ENCODE measurements around the gene C1GALT1C1. TPM values are rescaled to one million over a fixed set of nuclear protein-coding genes. Genes with fewer than 3 reads are reported as not detected.

Gene C1GALT1C1
- polyA plus RNA-seq (2011; rRNA removed), result 28.2 and 53.5 TPM in 2 replicates
- 5.2 and 5.9 TPM in 2 replicates for polyA minus RNA-seq (2011; rRNA and poly(A)+ RNA removed)

DNA sequence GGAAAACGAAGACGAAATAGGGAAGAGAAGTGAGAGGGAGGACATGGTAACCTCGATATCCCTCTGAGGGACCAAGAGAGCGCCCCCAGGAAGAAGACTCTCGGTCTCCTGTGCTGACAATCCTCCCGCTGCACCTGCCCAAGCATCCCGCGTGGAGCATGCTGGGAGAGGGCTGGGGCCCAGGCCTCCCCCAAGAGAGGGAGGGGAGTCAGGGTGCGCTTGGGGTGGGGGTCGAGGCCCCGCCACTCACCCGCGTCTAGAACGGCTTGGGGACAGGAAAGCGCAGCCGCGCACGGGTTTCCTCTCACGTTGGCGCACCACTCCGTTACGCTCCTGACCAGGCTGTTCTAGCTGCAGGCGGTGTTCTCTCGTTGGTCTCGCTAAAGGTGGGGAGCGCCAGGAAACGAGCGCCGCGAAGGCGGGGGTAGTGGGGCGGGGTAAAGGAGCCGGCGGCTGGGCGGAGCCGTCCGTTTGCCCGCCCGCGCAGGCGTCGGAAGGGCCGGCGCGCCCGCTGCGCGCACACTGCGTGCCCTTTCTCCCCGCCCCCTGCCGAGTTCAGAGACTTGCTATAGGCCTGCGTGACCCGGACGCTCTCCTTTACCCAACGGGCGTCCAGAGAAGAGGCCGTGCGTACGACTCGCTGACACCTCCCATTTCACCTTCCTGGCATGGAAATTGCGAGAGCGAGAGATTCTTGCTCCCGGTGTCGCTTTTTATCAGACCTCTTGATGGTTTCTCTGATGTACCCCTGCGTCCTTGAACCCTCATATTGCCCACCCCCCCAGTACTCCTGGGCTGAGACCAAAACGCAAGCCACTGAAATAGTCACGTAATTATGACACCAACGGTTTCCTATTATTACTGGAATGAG, at the start of gene C1GALT1C1:
Gene C1GALT1C1, minus strand, starts transcription at position 388 of the 871 bp plus-strand sequence. CDS start 2,888 bp downstream, outside the sequence.
- CTCF ChIA-PET, result interaction anchor here (0.7 kb wide), 1 partner anchor 26 kb away, joined by 3 read pairs; no protein-coding TSS in a partner anchor
- TF ChIP-seq, protein P1, sequence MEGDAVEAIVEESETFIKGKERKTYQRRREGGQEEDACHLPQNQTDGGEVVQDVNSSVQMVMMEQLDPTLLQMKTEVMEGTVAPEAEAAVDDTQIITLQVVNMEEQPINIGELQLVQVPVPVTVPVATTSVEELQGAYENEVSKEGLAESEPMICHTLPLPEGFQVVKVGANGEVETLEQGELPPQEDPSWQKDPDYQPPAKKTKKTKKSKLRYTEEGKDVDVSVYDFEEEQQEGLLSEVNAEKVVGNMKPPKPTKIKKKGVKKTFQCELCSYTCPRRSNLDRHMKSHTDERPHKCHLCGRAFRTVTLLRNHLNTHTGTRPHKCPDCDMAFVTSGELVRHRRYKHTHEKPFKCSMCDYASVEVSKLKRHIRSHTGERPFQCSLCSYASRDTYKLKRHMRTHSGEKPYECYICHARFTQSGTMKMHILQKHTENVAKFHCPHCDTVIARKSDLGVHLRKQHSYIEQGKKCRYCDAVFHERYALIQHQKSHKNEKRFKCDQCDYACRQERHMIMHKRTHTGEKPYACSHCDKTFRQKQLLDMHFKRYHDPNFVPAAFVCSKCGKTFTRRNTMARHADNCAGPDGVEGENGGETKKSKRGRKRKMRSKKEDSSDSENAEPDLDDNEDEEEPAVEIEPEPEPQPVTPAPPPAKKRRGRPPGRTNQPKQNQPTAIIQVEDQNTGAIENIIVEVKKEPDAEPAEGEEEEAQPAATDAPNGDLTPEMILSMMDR (IDR thresholded peaks at IDR 0.05; ENCODE audit: insufficient read depth, low read depth, low read length), result no peak
- Histone ChIP-seq H3K4me3 (ENCODE audit: low read depth, low read length) (peak within 1 kb of the TSS; percentile 70), H3K36me3 (ENCODE audit: control insufficient read depth, insufficient read depth, low read length) (no peaks in the 10 kb centered on the region), H3K27me3 (ENCODE audit: control insufficient read depth, insufficient read depth, low read length) (no peaks in the 10 kb centered on the region)
- POLR2A ChIA-PET, result no interaction called here
- DNase-seq (ENCODE audit: low read depth), result peak; percentile 55

DNA sequence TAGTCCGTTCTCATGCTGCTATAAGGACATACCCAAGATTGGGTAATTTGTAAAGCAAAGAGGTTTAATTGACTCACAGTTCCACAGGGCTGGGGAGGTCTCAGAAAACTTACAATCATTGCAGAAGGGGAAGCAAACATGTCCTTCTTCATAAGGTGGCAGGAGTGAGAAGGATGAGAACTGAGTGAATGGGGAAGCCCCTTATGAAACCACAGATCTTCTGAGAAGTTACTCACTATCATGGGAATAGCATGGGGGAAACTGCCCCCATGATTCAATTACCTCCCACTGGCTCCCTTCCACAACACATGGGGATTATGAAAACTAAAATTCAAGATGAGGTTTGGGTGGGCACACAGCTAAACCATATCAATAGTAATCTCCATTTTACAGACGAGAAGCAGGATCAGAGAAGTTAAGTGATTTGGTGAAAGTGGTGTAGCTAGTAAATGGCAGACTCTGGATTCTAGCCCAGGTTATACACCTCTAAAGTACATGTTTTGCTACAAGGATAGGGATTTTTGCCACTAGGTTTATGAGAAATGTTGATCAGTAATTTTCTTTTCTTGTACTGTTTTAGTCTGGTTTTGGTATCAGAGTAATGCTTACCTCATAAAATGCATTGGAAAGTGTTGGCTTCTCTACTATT, 47.3 kb upstream of the C1GALT1C1 start:
- Histone ChIP-seq H3K4me3 (ENCODE audit: low read depth, low read length) (no peak overlapping the region), H3K36me3 (ENCODE audit: control insufficient read depth, insufficient read depth, low read length) (no peaks in the 10 kb centered on the region), H3K27me3 (ENCODE audit: control insufficient read depth, insufficient read depth, low read length) (no peaks in the 10 kb centered on the region)
- DNase-seq (ENCODE audit: low read depth), result no peak
- ChIA-PET CTCF (interaction anchor here (1.0 kb wide), 1 partner anchor 12 kb away, joined by 4 read pairs; no protein-coding TSS in a partner anchor), POLR2A (no interaction called here)
- TF ChIP-seq, protein P1 (IDR thresholded peaks at IDR 0.05; ENCODE audit: insufficient read depth, low read depth, low read length), result no peak

DNA sequence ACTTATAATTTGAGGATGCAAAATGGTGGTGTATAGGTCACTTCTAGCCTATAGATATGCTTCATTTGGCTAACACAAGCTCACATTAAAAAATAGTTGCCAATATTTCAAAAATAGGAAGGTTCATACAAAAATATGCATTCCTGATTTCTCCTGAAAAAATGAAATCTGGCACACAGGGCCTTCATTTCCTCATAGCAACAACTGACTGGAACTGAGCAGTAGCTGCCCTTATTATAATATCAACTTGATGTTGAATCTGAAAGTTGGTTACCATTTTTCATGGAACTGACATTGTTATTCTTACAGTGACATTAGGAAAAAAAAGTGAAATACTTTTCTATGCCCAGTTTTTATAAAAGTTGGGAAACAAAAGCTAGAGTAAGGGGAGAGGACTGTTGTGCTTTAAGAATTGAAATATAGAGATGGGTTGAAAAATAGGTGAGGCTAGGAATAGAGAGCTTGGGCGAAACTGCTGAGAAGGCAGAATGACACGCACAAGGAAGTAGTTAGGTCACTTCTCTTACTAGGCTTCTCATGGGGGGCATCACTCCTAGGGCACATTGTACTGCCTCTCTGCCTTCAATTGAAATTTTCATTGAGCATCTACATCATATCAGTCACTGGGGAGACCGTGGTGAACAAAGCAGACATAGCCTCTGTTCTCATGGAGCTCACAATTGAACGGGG, 43.1 kb upstream of the C1GALT1C1 start:
- ChIA-PET POLR2A (no interaction called here), CTCF (no interaction called here)
- TF ChIP-seq, protein P1 (IDR thresholded peaks at IDR 0.05; ENCODE audit: insufficient read depth, low read depth, low read length), result no peak
- no peak for DNase-seq (ENCODE audit: low read depth)
- Histone ChIP-seq H3K36me3 (ENCODE audit: control insufficient read depth, insufficient read depth, low read length) (no peaks in the 10 kb centered on the region), H3K4me3 (ENCODE audit: low read depth, low read length) (no peak overlapping the region), H3K27me3 (ENCODE audit: control insufficient read depth, insufficient read depth, low read length) (no peaks in the 10 kb centered on the region)

DNA sequence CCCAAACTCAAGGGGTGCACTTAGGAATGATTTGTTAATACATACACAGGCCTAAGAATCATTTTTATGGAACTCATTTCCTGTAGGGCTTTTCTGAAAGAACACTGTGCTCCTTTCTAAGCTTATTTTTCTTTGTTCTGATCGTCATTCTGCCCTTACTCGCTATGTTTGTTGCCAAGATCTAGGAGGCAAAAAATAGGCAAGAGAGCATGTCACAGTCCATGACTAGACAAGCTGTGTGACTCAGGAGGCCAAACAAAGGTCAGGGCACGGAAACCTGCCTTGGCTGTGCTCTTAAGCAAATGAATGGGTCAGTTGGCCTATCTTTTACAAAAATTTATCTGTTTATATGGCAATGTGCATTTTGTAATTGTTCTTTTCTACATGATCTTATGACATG, 42.5 kb upstream of the C1GALT1C1 start:
- CTCF ChIA-PET, result interaction anchor here (0.9 kb wide), 1 partner anchor 15 kb away, joined by 3 read pairs; no protein-coding TSS in a partner anchor
- no peaks in the 10 kb centered on the region for H3K36me3 ChIP-seq (ENCODE audit: control insufficient read depth, insufficient read depth, low read length)
- H3K4me3 ChIP-seq (ENCODE audit: low read depth, low read length), result no peak overlapping the region
- peak; percentile 52 for DNase-seq (ENCODE audit: low read depth)
- TF ChIP-seq, protein P1 (IDR thresholded peaks at IDR 0.05; ENCODE audit: insufficient read depth, low read depth, low read length), result no peak
- POLR2A ChIA-PET, result no interaction called here
- no peaks in the 10 kb centered on the region for H3K27me3 ChIP-seq (ENCODE audit: control insufficient read depth, insufficient read depth, low read length)

Data from BJ (cell line).